Fibroblast of skin of left quadriceps (primary cell): ENCODE measurements around the gene FMN1.
A peak's percentile ranks its signal among the peaks of the same experiment; 100 is the strongest.

Experiments used
- DNase-seq, 2 experiments: peaks; one replicate each; pipeline ENCODE4 v3.0.0-alpha.2; 2013; ENCODE audit warnings: low read depth in 2 of 2

The FMN1 gene

DNA sequence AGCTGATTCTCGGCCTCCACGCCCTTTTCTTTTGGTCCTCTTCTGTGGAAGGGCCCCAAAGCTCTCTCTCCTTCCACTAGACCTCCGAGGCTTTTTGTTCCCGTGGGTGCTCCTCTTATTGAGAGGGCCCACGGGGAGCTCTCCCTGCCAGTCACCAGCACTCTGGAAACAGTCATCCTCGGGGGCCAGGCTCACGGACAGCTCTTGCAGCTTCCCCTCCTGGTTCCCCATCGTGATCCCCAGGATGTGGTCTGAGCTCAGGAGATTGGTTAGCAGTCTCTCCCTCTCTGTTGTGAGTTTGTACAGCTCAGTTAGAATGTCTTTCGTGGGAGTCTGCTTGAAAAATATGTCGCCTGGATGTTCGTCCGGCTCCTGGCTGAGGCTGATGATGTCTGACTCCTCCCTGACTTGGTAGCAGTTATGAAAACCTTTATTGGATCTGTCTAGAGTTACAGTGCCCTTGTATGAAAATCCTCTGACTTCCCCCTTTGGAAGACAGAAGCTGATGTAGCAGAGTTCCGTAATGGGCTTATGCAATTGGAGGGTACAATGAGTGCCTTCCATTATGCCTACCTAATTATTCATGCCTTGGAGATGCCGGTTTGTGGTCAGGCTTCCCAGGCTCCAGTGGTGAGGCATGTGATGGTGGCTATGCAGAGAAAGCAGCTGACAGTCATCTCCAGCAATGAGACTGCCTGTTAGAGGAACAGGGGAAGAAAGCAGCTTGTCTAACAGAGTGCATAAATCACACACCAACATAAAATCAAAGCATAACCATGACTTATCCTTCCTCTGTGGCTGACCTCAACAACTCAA is 40.0 kb downstream of the FMN1 start:
- peak; percentile 60 for DNase-seq

DNA sequence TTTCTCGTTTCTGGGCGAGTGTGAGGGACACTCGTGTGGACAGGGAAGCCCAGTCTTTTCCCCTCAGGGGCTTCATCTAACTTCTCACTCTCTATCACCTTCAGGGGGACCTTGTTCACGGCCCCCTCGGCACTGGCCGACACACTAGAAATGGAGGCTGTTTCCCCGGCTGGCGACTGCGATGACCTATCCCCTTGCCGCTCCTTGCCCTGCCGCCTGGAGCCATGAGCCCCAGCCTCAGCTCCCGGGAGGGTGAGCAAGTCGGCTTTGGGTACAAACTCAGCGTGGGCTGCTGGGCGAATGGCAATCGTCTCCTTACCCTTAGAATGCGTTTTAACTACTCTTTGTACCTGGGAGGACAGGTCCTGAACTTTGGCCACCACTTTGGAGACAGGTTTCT is 41.0 kb downstream of the FMN1 start:
- DNase-seq, result no peak

DNA sequence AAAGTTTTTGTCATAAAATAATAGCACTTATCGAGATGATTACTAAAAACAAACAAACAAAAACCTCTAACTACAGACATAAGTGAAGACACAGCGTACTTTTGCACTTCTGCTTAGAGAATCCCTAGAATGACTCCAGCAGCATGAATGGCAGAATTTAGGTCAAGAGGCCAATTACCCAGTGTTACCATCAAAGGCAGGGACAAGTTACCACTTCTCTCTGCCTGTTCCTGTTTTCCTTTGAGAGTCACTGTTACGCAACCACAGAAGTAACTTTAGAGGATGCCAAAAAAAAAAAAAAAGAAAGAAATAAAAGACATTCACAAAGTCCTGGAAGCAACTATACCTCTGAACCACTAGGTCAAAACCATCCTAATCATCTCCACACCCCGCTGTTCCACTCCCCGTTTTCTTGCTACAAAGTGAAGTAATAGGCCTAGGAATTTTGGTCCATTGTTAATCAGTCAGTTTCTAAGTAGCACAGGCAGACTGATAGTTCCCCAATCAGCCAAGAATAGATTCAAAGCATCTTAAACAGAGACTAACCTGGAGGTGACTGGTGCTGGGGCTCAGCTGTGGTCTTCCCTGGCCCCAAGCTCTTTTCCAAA is 41.9 kb downstream of the FMN1 start:
- DNase-seq, result no peak

DNA sequence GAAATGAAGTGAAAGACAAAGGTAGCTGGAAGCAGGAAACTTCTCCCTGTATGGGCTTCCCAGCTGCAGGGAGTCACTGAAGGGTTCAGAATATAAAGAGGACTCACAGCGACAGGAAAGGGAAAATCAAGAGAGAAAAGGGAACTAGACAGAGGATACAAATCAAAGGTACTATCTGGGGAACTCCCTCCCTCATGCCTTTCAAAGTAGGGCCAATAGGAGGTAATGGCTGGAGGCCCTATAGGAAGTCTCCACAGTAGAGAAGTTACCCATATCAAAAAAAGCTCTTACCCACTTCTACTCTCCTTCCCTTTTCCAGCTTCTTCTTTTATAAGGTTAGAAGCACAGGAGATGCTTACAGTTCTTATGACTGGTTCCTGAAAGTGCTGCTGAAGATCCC is 43.5 kb downstream of the FMN1 start:
- no peak for DNase-seq

DNA sequence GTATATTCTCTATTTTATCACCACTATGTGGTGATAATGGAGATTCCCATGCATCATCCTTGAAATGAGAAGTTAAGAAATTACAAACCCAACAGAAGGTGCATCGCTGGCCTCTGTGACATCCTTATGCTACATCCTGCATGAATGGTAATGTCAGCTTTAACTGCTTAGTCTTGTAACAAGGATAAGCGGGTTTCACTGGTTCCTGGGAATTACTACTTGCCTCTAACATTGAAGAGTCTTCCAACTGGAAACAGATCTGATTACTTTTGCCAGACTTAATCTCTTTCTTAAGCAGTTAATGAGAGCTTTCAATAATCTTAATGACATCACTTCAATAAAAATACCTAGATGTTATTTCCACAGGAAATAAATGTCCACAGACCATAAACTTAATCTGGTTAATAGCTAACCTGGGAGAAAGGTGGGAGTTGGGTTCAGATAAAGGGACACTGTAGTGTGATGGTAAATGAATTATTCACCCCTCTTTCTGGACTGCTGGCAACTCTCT is 44.0 kb downstream of the FMN1 start:
- no peak for DNase-seq

DNA sequence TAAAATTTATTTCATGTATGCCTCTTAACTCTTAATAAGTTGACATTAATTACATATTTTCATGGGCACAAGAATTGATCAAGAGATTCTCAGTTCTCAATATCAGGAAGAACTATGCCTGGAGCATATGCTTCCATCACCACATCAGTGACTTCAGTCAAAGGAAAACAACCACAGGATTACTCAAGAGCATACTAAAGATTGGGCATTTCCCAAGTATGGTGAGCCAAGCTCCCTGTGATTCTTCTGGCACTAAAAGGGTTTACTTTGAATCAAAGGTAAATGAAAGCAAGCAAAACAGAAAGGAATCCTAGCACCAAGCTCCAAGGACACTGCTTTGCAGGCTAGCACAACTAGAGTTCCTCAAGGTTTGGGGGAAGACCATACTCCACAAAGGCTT is 44.6 kb downstream of the FMN1 start:
- DNase-seq, result no peak

DNA sequence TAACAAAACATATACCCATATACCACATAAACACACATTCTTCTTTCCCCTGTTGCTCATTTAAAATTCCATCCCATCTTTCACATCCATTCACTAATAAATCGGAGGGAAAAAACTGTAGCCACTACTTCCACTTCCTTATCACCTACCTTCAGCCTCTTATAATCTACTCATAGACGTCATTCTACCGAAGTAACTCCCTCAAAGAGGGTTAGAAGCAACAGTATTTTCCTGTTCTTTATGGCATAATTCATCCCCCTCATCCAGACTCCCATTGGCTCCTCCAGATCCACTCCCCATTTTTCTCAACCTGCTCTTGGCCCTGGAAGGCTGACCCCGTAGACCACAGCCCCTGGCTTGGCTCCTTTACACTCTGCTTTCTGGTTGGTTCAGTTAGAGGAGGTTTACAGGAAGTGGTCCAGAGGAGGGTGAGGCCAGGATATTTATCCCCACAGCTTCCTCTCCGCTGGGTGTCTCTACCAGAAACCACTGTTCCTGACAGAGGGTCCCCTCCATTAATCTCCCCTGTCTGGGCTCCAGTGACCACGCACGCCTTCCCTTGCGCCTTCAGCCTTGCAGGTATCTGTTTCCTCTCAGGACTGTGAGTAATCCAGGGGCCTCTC is 46.3 kb downstream of the FMN1 start:
- no peak for DNase-seq

DNA sequence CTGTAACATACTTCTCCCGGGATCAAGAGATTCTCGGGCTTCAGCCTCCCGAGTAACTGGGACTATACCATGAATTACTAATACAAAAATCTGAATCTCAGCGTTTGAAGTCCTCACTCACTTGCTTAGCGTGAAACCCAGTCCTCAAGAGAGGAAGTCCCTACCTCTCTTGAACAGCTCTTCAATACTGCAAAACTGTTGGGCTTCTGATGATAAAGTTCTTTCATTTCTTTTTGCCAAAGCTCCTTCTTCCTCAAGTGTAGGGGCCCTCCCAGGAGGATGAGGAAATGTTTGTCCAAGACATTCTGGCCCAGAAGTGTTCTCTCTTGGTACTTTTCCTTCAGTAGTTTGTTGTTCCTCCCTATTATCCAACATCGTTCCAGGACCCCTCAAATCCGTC is 48.5 kb downstream of the FMN1 start:
- no peak for DNase-seq

DNA sequence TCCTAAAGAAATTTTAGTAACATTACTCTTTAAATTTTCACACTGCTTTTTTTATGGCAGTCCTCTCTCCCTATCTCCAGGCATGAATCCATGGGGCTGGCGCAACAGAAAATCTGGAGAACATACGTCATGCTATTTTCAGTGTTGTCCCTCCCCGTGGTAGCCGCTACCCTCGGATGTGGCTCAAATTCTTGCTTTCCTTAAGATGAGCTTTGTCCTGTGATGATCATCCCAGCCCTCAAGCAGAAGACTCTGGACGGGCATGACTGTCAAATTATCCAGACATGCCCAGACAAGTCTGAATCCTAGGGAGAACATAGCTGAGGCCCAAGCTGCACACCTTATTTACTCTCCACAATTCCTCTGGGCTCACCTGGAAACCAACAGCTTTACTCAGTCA is 49.1 kb downstream of the FMN1 start:
- no peak for DNase-seq

DNA sequence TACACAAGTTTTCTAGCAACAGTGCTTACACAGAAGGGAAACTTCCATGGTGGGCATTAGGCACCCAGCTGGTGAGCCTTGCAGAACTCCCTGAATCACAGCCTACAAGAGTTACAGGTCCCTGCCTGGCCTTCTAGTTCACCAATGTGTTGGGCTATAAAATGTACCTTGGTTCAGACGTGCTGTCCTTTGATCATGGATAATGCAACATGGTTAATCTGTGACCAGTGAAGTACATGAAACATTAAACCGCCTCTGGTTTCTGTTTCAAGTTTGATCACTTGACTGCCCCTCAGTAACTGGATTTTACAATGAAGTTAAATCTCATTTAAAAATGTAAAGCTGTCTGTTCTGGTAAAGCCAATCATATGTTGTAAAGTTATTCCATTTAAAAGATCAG is 51.8 kb downstream of the FMN1 start:
- DNase-seq, result no peak

DNA sequence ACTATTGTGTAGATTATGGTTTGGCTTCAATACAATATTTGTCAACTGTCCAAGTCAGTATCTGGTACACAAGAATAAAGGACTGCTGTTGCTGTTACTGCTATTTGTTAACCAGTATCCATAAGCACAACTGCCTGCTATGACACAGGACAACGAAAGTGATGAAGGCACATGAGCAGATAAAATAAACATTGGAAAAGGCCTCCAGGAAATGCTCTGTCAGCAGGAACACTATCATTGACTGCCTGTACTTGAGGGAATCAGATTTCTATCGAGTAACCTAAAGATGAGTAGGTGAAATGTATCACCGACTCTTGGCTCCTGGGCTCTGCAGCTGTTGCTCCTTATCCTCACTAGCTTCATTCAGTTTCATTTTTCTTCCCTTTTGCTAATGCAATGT is 56.5 kb downstream of the FMN1 start:
- DNase-seq, result no peak

DNA sequence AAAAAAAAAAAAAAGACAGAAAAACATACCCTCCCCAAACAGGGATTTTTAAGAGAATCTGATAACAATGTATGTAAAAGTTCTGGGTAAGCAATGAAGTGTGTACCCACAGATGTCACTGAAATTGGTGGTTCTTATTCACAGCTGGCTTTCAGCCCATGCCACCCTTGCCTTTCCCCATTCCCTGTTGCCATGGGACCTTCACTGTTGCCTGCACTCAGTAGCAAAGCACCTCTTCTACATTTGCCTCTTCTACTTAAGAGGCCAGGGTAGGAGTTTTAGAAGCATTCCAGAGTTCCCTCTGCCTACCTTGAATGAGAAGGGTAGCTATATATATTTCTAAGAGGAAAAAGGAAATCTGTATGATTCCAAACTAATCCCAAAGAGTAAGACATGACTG is 57.4 kb downstream of the FMN1 start:
- DNase-seq, result no peak

DNA sequence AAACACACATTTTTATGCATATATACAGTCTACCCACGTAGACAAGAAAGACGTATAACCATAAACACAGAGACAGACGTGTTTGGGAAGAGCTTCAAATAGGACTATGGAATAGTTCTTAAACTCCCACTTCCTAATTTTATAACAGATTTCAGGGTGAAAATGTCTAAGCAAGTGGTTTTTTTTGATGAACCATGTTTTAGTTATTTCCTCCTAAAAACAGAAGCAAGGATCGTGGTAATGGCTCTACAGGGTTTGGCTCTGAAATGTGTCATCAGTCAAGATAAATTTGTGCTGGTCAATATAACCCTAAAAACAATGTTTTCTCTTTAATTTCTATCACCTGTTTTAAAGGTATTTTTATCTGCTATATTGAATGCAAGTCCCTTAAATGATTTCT is 58.2 kb downstream of the FMN1 start:
- DNase-seq, result no peak

DNA sequence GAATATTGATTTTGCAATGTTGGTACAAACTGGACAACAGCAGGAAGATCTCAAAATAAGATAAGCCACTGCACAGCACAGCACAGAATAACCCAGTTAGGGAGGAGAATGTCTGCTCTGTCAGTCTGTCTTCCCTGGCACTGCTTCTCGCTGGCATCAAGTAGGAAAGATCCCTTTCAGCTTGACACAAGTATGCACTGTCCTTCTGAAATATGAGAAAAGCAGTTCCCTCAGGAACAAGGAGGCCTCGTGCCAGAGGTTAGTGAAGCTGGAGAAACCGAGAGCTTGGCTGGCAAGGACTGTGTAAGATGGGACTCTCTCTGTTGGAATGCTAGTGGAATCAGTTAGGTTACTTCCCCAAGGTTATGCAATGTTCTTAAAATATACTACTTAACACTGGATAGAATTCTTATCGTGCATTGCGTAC is 59.1 kb downstream of the FMN1 start:
- no peak for DNase-seq

DNA sequence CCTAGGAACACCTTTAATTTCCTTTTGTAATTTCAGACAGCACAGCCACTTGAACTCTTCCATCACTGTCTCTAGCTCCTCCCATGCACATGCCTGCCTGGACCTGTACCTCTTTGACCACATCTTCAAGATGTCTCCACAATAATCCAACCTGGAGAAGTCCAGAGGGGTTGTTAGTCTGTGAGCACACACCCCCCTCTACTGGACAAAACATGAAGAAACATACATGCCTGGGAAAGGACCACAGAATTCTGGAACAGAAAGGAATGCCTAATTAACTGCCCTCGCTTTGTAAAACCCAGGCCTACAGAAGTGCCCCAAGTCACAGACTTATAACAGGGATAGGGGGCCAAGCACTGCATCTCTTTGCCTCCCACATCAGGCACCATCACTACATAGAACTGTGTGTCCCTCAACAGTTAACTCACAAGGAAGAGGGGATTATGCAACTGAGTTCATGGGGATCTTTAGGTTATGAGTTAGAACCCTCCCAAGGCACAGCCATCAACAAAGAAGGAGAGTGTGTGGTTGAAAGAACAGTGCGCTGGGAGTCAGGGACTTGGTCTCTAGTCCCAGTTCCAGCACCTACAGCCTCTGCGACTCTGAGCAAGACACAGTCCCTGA is 61.7 kb downstream of the FMN1 start:
- peak; percentile 44 to 52 for DNase-seq

DNA sequence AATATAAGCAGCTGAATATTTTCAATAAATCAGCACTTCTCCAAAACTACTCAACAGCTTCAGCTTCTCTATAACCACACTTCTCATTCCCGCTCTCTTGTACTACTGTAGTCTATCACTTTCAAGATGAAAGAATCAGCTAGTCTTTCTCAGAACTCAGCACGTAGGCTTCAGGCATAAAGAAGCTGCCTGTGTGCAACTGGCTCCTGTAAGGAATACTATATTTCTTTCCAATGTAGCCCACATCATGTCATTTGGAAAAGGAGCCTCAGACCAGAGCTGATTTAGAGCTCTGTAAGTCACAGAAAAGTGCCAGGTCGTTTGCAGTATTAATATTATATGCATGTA is 62.3 kb downstream of the FMN1 start:
- DNase-seq, result no peak

DNA sequence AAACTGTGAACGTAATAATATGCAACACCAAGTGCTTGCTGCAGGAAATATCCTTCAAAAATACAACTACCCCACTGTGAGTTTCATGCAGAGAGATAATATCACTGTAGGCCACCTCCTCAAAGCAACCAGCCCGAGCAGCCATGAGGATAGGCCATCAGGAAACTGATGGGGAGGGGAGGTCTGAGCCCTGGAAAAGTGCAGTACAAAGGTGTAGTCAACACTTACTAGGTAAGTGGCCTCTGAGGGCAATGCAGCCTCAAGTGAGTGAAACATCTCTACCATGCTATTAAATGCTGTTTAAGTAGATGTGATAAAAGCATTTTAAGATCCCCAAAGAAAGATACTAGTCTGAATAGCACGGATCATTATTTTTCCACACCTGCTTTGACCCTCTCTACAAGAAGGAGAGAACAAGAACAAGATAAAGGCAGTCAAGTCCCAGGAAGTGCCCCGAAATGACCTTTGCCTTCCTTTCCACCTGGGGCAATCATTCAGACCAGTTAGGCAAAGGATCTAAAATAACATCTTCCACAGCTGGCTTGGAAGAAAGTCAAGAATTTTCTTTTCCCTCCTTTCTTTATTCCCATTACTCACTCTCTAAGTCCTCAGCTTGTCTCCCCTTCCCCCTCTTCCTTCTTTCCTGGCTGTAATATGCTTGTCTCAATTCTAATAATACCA is 62.8 kb downstream of the FMN1 start:
- peak; percentile 39 to 48 for DNase-seq

DNA sequence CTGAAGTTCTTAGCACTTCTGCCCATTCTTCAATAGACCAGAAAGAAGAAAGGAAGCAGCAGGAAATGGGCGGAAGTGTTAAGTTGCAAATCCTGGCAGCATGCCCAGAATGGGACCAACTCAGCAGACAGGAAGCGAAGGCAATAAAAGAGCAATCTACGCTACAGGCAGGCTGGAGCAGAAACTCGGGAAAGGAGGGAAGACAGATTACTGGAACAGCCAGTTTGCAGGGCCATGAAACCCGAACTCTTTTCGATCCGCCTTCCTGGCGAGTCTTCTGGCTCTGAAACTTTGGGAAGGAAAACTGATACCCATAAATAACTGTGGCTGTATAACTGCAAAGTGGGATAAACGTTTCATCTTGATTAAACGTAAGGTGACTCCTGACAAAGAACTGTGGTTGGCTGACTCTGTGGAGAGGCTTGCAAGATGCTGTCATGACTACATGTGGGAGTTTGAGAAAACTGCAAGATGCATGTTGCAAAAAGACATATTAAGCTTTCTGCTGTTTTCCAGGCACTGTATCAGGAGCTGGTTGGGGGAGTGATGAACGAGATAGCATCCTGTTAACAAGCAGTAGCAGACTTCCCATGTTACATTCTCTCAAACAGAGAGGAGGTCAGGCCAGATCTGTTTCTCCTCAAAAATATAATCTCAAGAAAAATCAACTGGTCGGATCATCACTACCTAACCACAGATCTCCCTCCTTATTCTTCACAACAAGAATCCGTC is 67.8 kb downstream of the FMN1 start:
- peak; percentile 97 for DNase-seq

DNA sequence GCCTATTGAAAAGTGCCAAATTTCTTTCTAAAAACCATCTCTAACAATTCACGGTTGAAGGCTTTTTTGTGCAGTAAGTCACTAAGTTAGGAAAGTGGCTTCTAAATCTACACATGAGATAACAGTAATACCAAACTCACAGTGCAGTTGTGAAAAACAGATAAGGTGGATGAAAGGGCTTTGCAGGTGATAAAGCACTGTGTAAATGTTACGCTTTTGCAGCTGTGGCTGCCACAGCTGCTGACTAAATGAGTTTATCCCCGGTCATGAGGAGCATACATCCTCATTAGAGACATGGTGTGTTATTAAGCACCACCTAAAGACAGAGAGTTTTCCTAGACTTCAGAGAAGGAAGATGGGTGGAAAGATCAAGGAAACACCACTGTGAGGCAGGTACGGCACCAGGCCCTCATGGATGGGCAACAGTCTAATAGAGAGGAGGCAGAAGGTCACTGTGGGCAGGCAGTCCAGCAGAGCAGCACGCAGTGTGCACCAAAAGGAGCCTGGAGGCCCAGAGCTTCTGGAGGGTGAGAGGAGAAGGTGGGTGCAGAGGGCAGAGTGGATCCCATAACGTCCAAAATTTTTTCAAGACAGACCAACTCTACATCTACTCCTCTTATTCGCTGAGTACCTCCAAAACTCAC is 68.5 kb downstream of the FMN1 start:
- DNase-seq, result no peak

DNA sequence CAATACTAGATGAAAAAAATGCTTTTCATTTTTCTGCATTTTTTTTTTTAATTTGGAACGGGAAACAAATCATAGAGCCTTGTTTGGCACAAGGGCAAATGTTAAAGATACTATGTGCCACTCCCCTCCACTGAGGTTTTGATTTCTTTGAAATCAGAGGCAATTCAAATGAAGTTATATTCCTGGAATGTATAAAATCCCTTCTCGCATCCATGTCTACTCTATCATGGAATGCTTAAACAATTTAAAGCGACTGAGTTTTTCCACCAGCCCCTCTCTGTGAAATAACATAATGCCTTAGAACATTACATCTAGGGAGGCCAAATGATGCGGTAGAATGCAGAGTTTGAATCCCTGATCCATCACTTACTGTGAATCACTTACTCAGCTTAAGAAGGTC is 69.7 kb downstream of the FMN1 start:
- no peak for DNase-seq

DNA sequence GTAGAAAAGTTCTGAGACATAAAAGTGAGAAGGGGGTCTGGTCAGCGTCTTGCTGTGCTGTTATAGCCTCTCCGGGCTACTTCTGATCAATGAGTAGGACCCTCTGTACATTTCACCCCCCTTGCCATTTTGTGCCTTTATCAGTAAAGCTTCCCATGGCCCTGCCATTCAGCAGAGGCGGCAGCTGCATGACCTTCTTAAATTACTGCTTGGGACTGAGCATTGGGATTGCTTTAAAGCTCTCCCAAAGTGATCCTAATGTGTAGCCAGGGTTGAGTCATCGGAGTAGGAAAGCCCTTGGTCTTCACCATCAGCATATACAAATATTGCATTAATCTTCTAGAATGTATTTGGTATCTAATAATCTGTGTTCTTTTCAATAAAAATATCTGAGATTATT is 70.2 kb downstream of the FMN1 start:
- DNase-seq, result no peak
